CD4-positive, CD25-positive, alpha-beta regulatory T cell (primary cell): Measurements from ENCODE around the gene MN1. TPM values are rescaled to one million over a fixed set of nuclear protein-coding genes. Genes with fewer than 3 reads are reported as not detected.
A peak's percentile ranks its signal among the peaks of the same experiment; 100 is the strongest.

Experiments
- ATAC-seq, 2 donors: fragments of 150-1000 bp; cut with Tn5 transposase; one replicate each; pipeline ENCODE4 v1.10.0; 2021; ENCODE audit warnings: low read depth in 2 of 2, moderate number of reproducible peaks in 2 of 2, moderate library complexity in 1 of 2
- DNase-seq, 3 donors: peaks; one replicate each; pipeline versions ENCODE4 v3.0.0 to v3.0.0-alpha.2; 2012 to 2022; ENCODE audit warnings: mixed read lengths in 1 of 3
- H3K27ac ChIP-seq: one replicate; pipeline ENCODE4 v1.7.0; 2013; ENCODE audit warnings: mild to moderate bottlenecking, low read length; ENCODE audit not compliant: insufficient read depth, poor library complexity, severe bottlenecking
- H3K27me3 ChIP-seq: one replicate; pipeline ENCODE4 v1.7.0; 2013; ENCODE audit warnings: low read length; ENCODE audit not compliant: control insufficient read depth, insufficient read depth
- H3K36me3 ChIP-seq: one replicate; pipeline ENCODE4 v1.7.0; 2013; ENCODE audit warnings: mild to moderate bottlenecking, low read length, moderate library complexity; ENCODE audit not compliant: control insufficient read depth, insufficient read depth
- H3K4me1 ChIP-seq: 2 replicates; pipeline ENCODE4 v1.7.0; 2013; ENCODE audit warnings: mild to moderate bottlenecking, low read length; ENCODE audit not compliant: insufficient read depth, control insufficient read depth, poor library complexity, severe bottlenecking
- H3K4me3 ChIP-seq: one replicate; pipeline ENCODE4 v1.7.0; 2013; ENCODE audit warnings: low read depth, mild to moderate bottlenecking, low read length, moderate library complexity
- H3K9me3 ChIP-seq, 2 experiments: 1 replicate in 1 of 2; 2 replicates in 1 of 2; pipeline ENCODE4 v1.7.0; 2013; ENCODE audit warnings: low read length in 2 of 2, mild to moderate bottlenecking in 1 of 2, moderate library complexity in 1 of 2; ENCODE audit not compliant: control insufficient read depth in 2 of 2
- H3K27ac Mint-ChIP-seq, 3 donors: one replicate each; pipeline ENCODE4 v1.8.0; 2020 to 2022; ENCODE audit warnings: mild to moderate bottlenecking in 3 of 3, mixed read lengths in 3 of 3, moderate library complexity in 2 of 3
- H3K27me3 Mint-ChIP-seq: one replicate; pipeline ENCODE4 v1.8.0; 2022; ENCODE audit warnings: mild to moderate bottlenecking, mixed read lengths
- H3K36me3 Mint-ChIP-seq: one replicate; pipeline ENCODE4 v1.8.0; 2020; ENCODE audit warnings: mixed read lengths
- H3K4me1 Mint-ChIP-seq, 4 donors: one replicate each; pipeline ENCODE4 v1.8.0; 2020 to 2022; ENCODE audit warnings: mixed read lengths in 4 of 4, mild to moderate bottlenecking in 1 of 4
- H3K4me3 Mint-ChIP-seq, 4 donors: one replicate each; pipeline ENCODE4 v1.8.0; 2020 to 2022; ENCODE audit warnings: mild to moderate bottlenecking in 4 of 4, mixed read lengths in 4 of 4, moderate library complexity in 3 of 4
- H3K9me3 Mint-ChIP-seq, 7 donors: one replicate each; pipeline ENCODE4 v1.8.0; 2020 to 2022; ENCODE audit warnings: mixed read lengths in 7 of 7, mild to moderate bottlenecking in 3 of 7, moderate library complexity in 2 of 7
- polyA plus RNA-seq, 4 donors: library from polyadenylated mRNA; unstranded; fragments of 300-500 nt; fragmentation: Illumina TruSeq; gene quantifications; one replicate each; pipeline ENCODE4 v1.2.3, GENCODE V29; 2021
- total RNA-seq: library from RNA; stranded (reverse); gene quantifications from one replicate; pipeline ENCODE4 v1.2.3, GENCODE V29; 2022

MN1 gene
- total RNA-seq (0.39 TPM), polyA plus RNA-seq (under 1 TPM in 1 of 4 donors, not detected in 3; 0.07 TPM)

DNA sequence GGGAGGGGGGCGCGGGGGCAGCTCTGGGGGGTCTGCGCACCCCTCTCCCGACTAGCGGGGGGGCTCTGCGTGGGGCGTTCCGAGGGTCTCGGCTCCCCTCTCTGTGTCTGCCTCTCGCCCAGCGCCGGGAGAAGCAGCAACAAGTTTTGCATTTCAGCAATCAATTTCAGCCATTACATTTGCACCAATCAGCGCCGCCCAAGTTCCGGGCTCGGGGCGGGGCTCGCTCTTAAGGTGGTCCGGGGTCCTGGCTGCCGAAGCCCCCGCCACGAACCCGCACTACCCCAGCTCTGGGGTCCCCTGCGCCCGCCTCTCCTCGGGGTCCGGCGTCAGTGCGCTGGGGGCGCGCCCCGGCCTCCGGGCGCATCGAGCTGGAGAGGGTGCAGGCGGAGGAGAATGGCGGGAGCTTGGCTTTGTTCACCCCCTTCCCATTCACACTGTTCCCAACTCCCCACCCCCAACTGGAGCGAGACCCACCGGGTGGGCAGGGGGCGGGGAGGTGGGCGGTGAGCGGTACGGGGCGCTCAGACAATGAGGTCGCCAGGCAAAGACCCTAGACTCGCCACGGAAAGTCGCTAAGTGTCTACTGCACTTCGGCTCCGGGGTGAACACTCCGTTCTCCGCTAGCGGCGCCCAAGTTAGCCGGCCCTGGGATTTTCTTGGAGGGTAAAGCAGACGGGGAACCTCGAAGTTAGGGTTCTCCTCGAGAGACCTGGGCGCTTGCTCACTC is at the start of gene MN1:
Gene MN1 (minus strand): TSS at position 141 of the 730 bp plus-strand sequence. CDS start 1,213 bp downstream, outside the sequence.
- H3K27me3 Mint-ChIP-seq, result peaks cover 16% of the 10 kb centered on the region
- Histone ChIP-seq H3K36me3 (no peaks in the 10 kb centered on the region), H3K27me3 (no peaks in the 10 kb centered on the region), H3K9me3 (no peaks in the 10 kb centered on the region), H3K4me3 (peak within 1 kb of the TSS; percentile 50), H3K27ac (no peak within 1 kb of the TSS), H3K4me1 (peaks cover 17% of the 10 kb centered on the region)
- H3K27ac Mint-ChIP-seq, result no peak within 1 kb of the TSS
- no peaks in the 10 kb centered on the region for H3K9me3 Mint-ChIP-seq
- H3K4me3 Mint-ChIP-seq, result peak within 1 kb of the TSS; percentile 86 to 95 (median 88)
- H3K36me3 Mint-ChIP-seq, result no peaks in the 10 kb centered on the region
- DNase-seq (peak; percentile 32 to 50 (median 37)), ATAC-seq (peak; percentile 43 to 60)
- H3K4me1 Mint-ChIP-seq, result peaks cover 0 to 21% (median 9%) of the 10 kb centered on the region in 4 donors

DNA sequence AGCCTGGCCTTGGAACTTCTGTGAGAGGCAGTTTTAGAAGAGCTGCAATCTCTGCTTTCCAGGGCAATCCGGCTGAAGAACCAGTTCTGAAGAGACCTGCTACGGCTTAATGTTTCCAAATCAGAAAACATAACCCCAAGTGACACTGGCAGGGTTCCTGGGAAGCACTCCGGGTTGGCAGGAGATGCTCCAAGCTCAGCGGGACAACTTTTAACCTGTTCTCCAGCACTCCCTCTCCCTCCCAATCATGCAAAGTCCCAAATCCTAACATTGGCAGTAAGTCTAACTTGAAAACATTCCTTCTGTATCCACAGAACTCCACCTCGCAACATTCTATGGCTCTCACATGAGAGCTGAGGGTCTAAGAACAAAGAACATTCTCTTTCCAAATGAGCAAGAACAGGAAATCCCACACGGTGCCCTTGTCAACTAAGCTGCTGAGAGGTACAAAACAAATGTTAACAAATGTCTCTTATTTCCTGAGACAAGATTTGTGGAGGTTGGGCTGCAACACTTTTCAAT is 48.5 kb upstream of the MN1 start:
- peaks cover 51% of the 10 kb centered on the region for H3K36me3 Mint-ChIP-seq
- no peak for ATAC-seq
- no peaks in the 10 kb centered on the region for H3K4me1 ChIP-seq
- no peaks in the 10 kb centered on the region for H3K27me3 Mint-ChIP-seq
- no peak overlapping the region for H3K4me3 ChIP-seq
- H3K27me3 ChIP-seq, result no peaks in the 10 kb centered on the region
- no peak overlapping the region for H3K27ac ChIP-seq
- peaks cover 69% of the 10 kb centered on the region for H3K36me3 ChIP-seq
- peaks cover 3 to 9% (median 6%) of the 10 kb centered on the region in 4 donors for H3K4me1 Mint-ChIP-seq
- H3K9me3 ChIP-seq, result no peaks in the 10 kb centered on the region
- peak overlapping the region in 1 of 3 donors; percentile 73 for H3K27ac Mint-ChIP-seq
- H3K9me3 Mint-ChIP-seq, result no peaks in the 10 kb centered on the region
- no peak for DNase-seq
- no peak overlapping the region for H3K4me3 Mint-ChIP-seq

DNA sequence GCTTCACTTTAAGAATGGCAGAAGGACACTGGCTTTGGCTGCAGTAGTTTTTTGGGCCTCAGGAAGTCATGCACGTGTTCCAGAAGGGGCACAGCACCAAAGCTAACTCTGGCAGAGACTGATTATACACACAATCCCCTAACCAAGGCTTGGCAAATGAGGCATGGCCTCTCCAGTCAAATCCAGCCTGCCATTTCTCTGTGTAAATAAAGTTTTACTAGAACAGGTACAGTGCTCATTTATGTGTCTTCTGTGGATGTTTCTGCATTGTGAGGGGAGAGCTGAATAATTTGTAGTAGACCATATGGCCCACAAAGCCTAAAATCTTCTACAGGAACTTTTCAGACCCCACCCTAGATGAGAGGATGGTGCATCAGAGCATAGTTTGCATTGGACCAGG is 46.4 kb upstream of the MN1 start:
- Histone ChIP-seq H3K4me1 (no peaks in the 10 kb centered on the region), H3K9me3 (no peaks in the 10 kb centered on the region), H3K36me3 (peaks cover 51% of the 10 kb centered on the region), H3K4me3 (no peak overlapping the region), H3K27me3 (no peaks in the 10 kb centered on the region), H3K27ac (no peak overlapping the region)
- DNase-seq (no peak), ATAC-seq (no peak)
- H3K9me3 Mint-ChIP-seq, result no peaks in the 10 kb centered on the region
- peak overlapping the region in 2 of 3 donors; percentile 71 to 74 for H3K27ac Mint-ChIP-seq
- H3K4me3 Mint-ChIP-seq, result no peak overlapping the region
- peaks cover under 1 to 8% (median 4%) of the 10 kb centered on the region in 4 donors for H3K4me1 Mint-ChIP-seq
- peaks cover 45% of the 10 kb centered on the region for H3K36me3 Mint-ChIP-seq
- H3K27me3 Mint-ChIP-seq, result no peaks in the 10 kb centered on the region

GRCh38 chr22:27846910-27847309 is 45.4 kb upstream of the MN1 start:
- Histone ChIP-seq H3K4me1 (no peaks in the 10 kb centered on the region), H3K36me3 (peaks cover 40% of the 10 kb centered on the region), H3K4me3 (no peak overlapping the region), H3K27me3 (no peaks in the 10 kb centered on the region), H3K27ac (no peak overlapping the region), H3K9me3 (no peaks in the 10 kb centered on the region)
- ATAC-seq, result no peak
- Mint-ChIP-seq H3K36me3 (peaks cover 41% of the 10 kb centered on the region), H3K4me3 (no peak overlapping the region), H3K27me3 (no peaks in the 10 kb centered on the region), H3K27ac (peak overlapping the region in 2 of 3 donors; percentile 27 to 74), H3K4me1 (peaks cover 0 to 8% (median 4%) of the 10 kb centered on the region in 4 donors), H3K9me3 (no peaks in the 10 kb centered on the region)
- no peak for DNase-seq

DNA sequence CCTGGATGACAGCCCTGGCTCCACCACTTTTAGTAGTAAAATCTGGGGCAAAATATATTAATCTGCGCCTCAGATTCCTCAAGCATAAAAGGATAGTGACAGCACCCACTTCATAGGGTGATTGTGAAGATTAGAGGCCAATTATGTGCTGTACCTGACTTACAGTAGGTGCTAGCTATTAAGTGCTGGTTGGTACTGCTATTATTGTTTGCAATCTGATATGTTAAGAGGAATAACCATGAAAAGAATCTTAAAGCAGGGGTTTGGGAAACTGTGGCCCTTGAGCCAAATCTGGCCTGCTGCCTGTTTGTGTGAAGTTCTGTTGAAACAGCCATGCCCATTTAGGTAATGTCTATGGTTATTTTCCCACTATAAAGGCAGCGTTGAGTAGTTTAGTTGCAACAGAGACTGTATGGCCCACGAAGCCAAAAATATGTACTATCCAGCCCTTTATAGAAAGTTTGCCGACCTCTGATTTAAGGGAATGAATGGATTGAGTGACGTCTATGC is 44.7 kb upstream of the MN1 start:
- Histone ChIP-seq H3K36me3 (peaks cover 34% of the 10 kb centered on the region), H3K27me3 (no peaks in the 10 kb centered on the region), H3K27ac (no peak overlapping the region), H3K4me1 (no peaks in the 10 kb centered on the region), H3K9me3 (no peaks in the 10 kb centered on the region), H3K4me3 (no peak overlapping the region)
- Mint-ChIP-seq H3K36me3 (peaks cover 41% of the 10 kb centered on the region), H3K4me3 (no peak overlapping the region), H3K27ac (peak overlapping the region in 1 of 3 donors; percentile 27), H3K4me1 (peaks cover 0 to 8% (median 4%) of the 10 kb centered on the region in 4 donors), H3K27me3 (no peaks in the 10 kb centered on the region), H3K9me3 (no peaks in the 10 kb centered on the region)
- DNase-seq (no peak), ATAC-seq (no peak)

- H3K4me3 ChIP-seq, result no peak overlapping the region
- Mint-ChIP-seq H3K36me3 (peaks cover 40% of the 10 kb centered on the region), H3K4me3 (no peak overlapping the region), H3K27me3 (no peaks in the 10 kb centered on the region), H3K4me1 (peaks cover 0 to 5% (median 2%) of the 10 kb centered on the region in 4 donors), H3K27ac (peak overlapping the region in 1 of 3 donors; percentile 78), H3K9me3 (no peaks in the 10 kb centered on the region)
- ATAC-seq (no peak), DNase-seq (no peak)
- no peaks in the 10 kb centered on the region for H3K27me3 ChIP-seq
- H3K36me3 ChIP-seq, result peaks cover 28% of the 10 kb centered on the region
- H3K9me3 ChIP-seq, result no peaks in the 10 kb centered on the region
- H3K4me1 ChIP-seq, result no peaks in the 10 kb centered on the region
- no peak overlapping the region for H3K27ac ChIP-seq
Measured at GRCh38 chr22:27845644-27846043, 44.1 kb upstream of the MN1 start.

DNA sequence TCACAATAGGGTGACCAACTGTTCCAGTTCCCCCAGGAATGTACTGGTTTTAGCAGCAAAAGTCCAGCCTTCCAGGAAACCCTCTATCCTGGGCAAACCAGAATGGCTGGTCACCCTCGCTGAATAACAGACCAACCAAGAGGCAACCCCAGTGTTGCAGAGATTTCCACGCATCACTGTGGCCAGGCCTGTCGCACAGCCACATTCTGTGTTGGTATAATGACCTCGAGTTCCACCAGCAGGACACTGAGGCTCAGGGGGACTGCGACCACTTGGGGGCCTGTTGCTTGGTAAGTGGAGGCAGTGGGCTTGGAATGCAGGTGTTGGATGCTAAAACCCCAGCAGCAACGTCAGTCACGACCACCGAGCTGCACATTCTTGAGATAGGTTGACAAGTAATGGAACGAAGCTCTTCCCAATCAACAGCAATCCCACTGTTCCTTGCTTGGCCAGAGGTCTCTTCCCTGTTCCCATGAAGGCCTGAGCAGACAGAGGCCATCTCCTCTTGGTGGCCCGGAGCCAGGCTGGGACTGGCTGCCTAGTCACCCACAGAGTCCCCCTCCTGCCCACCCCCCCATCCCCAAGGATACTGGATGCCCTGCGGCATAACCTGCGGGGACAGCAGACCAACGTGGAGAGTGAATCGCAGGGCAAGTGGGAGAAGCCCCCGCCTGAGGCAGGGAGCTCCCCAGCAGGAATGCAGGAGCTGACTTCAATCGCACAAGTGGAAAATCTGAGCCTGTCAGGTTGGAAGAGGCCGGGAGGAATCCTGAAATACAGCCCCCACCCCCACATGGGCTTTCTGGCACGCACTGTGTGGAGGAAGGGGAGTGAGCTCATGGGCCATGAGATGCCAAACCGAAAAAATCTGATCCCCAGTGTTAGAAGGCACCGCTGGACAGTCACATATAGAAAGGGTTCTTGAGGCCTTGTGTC is 43.4 kb upstream of the MN1 start:
- Mint-ChIP-seq H3K36me3 (peaks cover 36% of the 10 kb centered on the region), H3K27ac (peak overlapping the region in 1 of 3 donors; percentile 78)

More for the DNA sequence above, 43.4 kb upstream of the MN1 start:
- Histone ChIP-seq H3K27ac (no peak overlapping the region), H3K36me3 (peaks cover 21% of the 10 kb centered on the region), H3K27me3 (no peaks in the 10 kb centered on the region), H3K4me3 (no peak overlapping the region), H3K9me3 (no peaks in the 10 kb centered on the region), H3K4me1 (no peaks in the 10 kb centered on the region)
- H3K4me3 Mint-ChIP-seq, result no peak overlapping the region
- H3K27me3 Mint-ChIP-seq, result no peaks in the 10 kb centered on the region
- ATAC-seq (no peak), DNase-seq (no peak)
- peaks cover 0 to 3% (median 1%) of the 10 kb centered on the region in 4 donors for H3K4me1 Mint-ChIP-seq
- no peaks in the 10 kb centered on the region for H3K9me3 Mint-ChIP-seq
